ENCODE measurements around the gene GHR.
"Not testable (repeated sequence)": the region's sequence is repeated elsewhere in the genome, so short reads cannot be mapped to it uniquely, and the experiment has no call there.

GHR gene

GRCh38 chr5:42569953-42570548 is 146.8 kb downstream of the GHR start:
- DNase-seq (ENCODE audit: low read depth): no peak
- no peak for TF ChIP-seq CTCF (conservative IDR thresholded peaks at IDR 0.05; ENCODE audit: low read depth, low read length)
- no peak overlapping the region for H3K4me3 ChIP-seq (ENCODE audit: low read depth, low read length)

- no peak for TF ChIP-seq CTCF (conservative IDR thresholded peaks at IDR 0.05; ENCODE audit: low read depth, low read length)
- H3K4me3 ChIP-seq (ENCODE audit: low read depth, low read length): no peak overlapping the region
- DNase-seq (ENCODE audit: low read depth): peak; percentile 16
Observed at GRCh38 chr5:42570966-42571960, 148.0 kb downstream of the GHR start.

- H3K4me3 ChIP-seq (ENCODE audit: low read depth, low read length): no peak overlapping the region
- TF ChIP-seq CTCF (conservative IDR thresholded peaks at IDR 0.05; ENCODE audit: low read depth, low read length): no peak
- DNase-seq (ENCODE audit: low read depth): peak; percentile 19
Observed at GRCh38 chr5:42572313-42572712, 149.1 kb downstream of the GHR start.

GRCh38 chr5:42573386-42573785 is 150.1 kb downstream of the GHR start:
- DNase-seq (ENCODE audit: low read depth): no peak
- no peak for TF ChIP-seq CTCF (conservative IDR thresholded peaks at IDR 0.05; ENCODE audit: low read depth, low read length)
- H3K4me3 ChIP-seq (ENCODE audit: low read depth, low read length): no peak overlapping the region

DNA sequence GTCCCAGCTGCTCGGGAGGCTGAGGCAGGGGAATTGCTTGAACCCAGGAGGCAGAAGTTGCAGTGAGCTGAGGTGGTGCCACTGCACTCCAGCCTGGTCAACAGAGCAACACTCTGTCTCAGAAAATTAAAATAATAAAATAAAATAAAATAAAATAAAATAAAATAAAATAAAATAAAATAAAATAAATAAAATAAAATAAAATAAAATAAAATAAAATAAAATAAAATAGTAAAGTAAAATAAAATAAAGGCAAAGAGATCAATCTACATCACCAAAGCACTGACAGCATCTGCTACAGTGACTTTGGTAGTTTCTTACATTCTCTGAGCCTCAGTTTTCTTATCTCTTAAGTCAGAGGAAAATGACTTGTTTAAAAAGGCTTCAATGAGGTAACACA is 152.7 kb downstream of the GHR start:
- H3K4me3 ChIP-seq (ENCODE audit: low read depth, low read length); DNase-seq (ENCODE audit: low read depth): not testable (repeated sequence)

GRCh38 chr5:42578901-42579300 is 155.7 kb downstream of the GHR start:
- not testable (repeated sequence) for H3K4me3 ChIP-seq (ENCODE audit: low read depth, low read length); DNase-seq (ENCODE audit: low read depth)

DNA sequence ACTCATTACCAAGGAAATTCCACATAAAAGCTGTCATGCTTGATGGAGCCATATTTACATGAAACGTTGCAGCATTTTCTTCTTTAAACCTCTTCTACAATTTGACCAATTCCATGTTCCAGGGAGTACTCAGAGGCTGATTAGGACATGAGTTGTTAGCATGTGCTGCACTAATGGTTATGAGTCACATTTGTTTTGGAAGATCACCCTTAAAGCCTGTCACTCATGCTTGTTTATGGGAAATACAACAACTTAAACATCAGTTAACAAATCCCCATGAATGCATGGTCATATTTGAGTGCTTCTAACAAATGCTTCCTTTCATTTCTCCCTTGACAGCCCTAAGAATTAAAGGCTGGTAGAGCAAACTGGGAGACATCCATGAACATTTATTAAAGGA is 156.1 kb downstream of the GHR start:
- no peak for DNase-seq (ENCODE audit: low read depth)
- H3K4me3 ChIP-seq (ENCODE audit: low read depth, low read length): no peak overlapping the region
- no peak for TF ChIP-seq CTCF (conservative IDR thresholded peaks at IDR 0.05; ENCODE audit: low read depth, low read length)

DNA sequence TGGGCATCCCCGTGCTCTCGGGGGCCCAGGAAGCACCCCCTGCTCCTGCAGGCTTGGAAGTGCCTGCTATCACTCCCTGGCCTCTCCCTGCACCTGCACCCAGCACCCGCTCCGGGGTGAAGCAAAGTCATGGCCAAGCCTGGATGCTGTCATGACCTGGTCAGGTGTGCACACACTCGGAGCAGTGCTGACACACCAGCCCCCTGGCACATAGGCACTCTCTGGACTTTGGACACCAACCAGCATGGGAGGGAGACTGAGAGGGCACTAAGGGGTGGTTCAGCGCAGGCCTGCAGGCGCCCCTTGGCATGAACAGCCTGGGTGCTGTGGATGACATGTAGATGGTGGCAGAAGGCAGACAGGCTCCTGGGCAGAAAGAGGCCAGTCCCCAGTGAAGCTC is 158.6 kb downstream of the GHR start:
- no peak for DNase-seq (ENCODE audit: low read depth)
- H3K4me3 ChIP-seq (ENCODE audit: low read depth, low read length): no peak overlapping the region
- TF ChIP-seq CTCF (conservative IDR thresholded peaks at IDR 0.05; ENCODE audit: low read depth, low read length): no peak

All from choroid plexus epithelial cell (primary cell).